ENCODE measurements around the gene DAB2IP.
"Not testable (repeated sequence)": the region's sequence is repeated elsewhere in the genome, so short reads cannot be mapped to it uniquely, and the experiment has no call there.

Gene DAB2IP

GRCh38 chr9:121741228-121741918 is 89.9 kb downstream of the DAB2IP start:
- DNase-seq (ENCODE audit: low read depth in 2 of 2, low spot score in 1 of 2), result no peak

DNA sequence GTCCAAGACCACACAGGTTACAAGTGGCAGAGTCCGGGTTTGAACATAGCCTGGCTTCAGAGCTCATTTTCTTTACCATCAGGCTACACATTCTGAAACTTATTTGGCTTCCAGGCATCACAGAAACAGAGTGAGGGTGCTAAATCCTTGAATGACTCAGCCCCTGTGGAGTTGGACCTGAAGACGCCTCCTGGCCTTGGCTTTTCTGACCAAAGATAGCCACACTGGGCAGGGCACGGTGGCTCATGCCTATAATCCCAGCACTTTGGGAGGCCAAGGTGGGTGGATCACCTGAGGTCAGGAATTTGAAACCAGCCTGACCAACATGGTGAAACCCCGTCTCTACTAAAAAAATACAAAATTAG is 90.5 kb downstream of the DAB2IP start:
- not testable (repeated sequence) for DNase-seq (ENCODE audit: low read depth in 2 of 2, low spot score in 1 of 2)

DNA sequence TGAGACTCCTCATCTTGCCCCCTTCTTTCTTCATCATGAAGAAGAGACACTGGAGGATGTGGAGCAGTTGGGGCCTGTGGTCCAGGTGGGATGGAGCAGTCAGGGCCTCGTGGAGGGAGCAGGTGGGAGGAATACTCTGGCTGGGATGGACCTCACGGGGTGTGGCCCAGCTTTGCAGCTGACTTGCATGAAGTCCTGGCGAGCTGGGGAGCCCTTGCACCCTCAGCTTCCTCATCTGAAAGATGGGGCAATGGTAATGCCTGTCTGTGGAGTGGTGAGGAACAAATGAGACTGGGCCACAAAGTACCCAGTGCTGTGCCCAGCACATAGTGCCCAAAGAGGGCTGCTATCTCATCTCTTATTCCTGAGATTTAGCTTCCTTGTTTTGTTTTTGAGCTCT is 91.5 kb downstream of the DAB2IP start:
- no peak for DNase-seq (ENCODE audit: low read depth in 2 of 2, low spot score in 1 of 2)

GRCh38 chr9:121743441-121744001 is 92.1 kb downstream of the DAB2IP start:
- DNase-seq (ENCODE audit: low read depth in 2 of 2, low spot score in 1 of 2), result no peak

- no peak for DNase-seq (ENCODE audit: low read depth in 2 of 2, low spot score in 1 of 2)
Measured at GRCh38 chr9:121744002-121744686, 92.7 kb downstream of the DAB2IP start.

DNA sequence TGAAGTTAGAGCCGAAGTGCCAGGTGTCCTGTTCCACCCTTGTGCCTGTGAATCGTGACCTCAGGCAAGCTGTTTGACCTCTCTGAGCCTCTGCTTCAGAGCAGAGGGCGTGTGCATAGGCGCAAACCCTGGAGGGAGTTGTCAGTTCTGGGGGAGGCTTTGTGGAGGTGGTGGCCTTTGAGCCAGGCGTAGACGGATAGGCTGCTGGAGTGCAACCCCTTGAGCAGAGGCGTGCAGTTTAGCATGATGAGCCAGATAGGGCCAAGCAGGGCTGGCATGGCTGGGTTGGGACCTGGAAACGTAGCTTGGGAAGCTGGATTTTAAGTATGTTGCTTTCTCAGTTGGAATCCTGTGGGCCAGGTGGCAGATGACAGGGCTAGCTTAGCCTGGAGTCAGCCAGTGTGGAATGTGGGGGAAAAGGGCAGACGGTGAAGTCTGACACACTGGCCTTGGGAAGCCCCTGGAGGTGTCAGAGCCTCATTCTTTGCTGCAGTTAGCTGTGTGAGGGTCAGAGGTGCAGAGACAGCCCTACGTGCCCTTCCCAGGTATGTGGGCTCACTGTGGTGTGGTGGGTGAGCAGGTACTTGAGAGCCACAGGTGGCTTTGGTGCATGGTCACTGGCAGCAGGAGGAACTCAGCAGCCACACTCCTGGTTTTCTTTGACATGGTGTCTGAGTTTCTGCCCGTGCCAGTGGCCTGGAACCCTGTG is 93.4 kb downstream of the DAB2IP start:
- DNase-seq (ENCODE audit: low read depth in 2 of 2, low spot score in 1 of 2), result no peak

DNA sequence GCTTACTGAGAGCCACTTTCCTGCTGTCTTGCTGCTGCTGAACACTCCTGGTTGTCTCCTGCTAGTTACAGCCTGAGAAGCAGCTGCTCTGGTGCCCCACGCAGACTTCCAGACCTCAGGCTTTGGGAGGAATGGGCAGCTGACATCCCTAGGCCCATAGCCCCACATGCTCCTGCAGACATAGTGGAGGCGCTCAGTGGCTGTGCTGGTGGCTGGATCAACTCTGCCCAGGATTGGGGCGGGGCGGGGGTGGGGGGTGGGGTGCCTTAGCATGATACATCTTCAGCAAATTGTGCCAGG is 93.9 kb downstream of the DAB2IP start:
- DNase-seq (ENCODE audit: low read depth in 2 of 2, low spot score in 1 of 2), result no peak

DNA sequence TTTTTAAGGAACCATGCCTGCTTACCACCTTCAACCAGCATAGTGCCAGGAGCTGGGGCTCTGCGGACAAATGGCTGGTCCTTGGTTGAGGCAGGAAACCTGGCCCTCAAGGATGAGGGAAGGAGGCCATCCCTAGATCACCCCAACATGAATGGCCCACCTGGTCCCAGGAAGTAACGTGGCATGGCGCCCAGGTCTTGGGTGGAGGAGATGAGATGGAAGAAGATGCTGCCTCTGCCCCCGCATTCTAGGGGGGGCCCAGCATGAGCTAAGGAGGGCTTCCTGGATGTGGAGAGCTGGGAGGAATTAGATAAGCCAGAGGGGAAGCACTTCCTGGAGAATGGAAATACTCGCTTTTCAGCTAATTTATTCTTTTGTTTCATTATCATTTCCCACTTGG is 95.0 kb downstream of the DAB2IP start:
- DNase-seq (ENCODE audit: low read depth in 2 of 2, low spot score in 1 of 2), result no peak

GRCh38 chr9:121746866-121747265 is 95.4 kb downstream of the DAB2IP start:
- DNase-seq (ENCODE audit: low read depth in 2 of 2, low spot score in 1 of 2), result no peak

DNA sequence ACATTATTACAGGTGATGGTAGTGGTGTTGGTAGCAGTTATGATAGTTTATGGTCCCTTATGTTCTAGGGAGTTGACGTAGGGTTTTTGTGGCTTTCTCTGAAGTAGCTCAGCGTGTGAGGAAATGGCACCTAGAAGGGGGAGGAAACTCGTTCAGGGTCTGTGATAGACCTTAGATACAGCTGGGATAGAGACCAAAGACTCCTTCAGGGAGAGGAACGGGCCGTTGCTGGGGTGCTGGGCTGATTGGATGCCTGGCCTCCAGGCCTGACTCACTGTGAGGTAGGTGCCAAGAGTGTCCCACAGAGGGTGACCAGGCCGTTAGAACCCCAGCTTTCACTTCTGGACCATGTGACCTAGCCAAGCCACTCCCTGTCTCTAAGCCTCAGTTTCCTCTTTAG is 96.6 kb downstream of the DAB2IP start:
- no peak for DNase-seq (ENCODE audit: low read depth in 2 of 2, low spot score in 1 of 2)

DNA sequence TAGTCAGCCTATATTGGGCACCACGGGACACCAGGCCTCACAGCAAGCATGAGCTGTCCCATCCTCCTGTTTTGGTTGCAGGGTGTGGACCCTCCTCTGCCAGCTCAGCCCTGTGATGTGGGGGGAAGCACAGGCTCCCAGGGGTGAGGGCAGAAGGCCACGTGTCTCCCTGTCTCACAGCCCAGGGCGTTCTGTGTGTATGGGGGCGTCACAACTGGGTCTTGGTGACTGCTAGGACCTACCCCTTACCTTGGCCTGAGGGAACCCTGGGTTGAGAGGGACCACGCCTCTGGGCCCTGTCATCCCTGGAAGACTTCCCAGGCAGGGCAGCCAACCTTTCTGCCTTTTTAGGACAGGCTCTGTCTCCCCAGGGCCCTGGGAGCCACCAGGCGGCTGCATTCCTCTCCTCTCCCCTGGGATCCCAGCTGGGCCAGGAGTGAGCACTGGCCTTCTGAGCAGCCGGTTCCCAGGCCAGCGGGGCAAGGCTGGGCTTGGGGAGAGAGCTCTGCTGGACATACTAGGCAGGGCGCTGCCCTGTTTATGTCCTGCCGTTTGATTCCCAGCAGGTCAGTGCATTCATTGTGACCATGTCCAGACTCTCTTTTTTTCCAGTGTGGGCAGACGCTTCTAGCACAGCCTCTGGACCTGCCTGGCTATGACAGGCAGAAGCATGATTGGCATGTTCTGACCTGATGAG is 97.4 kb downstream of the DAB2IP start:
- no peak for DNase-seq (ENCODE audit: low read depth in 2 of 2, low spot score in 1 of 2)

DNA sequence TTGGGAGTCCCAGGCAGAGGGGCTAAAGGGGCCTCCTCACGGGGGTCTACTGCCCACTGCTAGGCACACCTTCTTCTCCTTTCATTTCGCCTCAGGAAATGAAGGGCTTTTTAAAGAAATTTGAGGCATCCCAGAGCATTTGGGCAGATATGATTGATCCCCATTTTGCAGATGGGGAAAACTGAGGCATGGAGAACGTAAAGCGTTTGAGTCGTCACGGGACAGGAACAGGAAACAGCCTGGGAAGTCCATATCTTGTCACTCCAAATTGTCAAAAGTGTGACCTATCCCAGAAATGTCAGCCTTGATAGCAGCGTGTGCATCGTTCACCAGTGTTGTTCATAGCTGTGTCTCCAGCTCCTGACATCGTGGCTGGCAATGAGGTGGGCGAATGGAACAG is 98.2 kb downstream of the DAB2IP start:
- no peak for DNase-seq (ENCODE audit: low read depth in 2 of 2, low spot score in 1 of 2)

GRCh38 chr9:121750259-121750714 is 98.9 kb downstream of the DAB2IP start:
- no peak for DNase-seq (ENCODE audit: low read depth in 2 of 2, low spot score in 1 of 2)

DNA sequence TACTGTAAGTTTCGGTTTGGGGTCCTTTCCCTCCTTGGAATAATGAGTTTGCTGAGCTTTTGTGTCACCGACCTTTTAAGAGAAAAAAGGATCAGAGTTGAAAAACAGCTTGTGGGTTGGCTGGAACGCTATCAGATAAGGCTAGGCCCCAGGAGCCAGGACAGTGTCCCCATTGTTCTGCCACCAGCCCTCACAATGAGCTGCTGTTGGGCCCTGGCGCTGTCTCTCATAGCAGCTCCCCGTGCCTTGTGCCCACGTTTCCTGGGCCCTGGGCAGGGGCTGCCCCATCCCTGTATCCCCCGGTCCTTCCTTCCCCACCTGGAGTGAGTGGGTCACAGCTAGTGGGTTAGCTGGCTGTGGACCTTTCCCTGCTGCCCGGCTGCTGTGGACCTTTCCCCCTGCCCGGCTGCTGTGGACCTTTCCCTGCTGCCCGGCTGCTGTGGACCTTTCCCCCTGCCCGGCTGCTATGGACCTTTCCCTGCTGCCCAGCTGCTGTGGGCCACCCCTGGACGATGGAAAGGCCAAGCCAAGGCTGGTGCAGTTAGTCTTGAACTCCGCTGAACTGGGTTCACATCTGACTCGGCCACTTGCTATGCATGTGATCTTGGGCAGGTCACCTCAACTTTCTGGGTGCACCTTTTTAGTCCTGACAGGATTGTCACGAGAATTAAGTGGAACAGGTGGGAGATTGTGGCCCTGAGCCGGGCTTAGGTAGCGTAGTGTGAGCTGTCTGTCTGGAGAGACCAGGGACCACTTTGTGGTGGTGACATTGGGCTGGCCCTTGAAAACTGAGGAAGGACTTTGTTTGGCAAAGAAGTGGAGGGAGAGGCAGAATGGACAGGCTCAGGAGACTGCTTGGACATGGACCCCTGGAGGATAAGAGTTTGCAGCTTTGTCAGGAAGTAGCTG is 99.5 kb downstream of the DAB2IP start:
- no peak for DNase-seq (ENCODE audit: low read depth in 2 of 2, low spot score in 1 of 2)

DNA sequence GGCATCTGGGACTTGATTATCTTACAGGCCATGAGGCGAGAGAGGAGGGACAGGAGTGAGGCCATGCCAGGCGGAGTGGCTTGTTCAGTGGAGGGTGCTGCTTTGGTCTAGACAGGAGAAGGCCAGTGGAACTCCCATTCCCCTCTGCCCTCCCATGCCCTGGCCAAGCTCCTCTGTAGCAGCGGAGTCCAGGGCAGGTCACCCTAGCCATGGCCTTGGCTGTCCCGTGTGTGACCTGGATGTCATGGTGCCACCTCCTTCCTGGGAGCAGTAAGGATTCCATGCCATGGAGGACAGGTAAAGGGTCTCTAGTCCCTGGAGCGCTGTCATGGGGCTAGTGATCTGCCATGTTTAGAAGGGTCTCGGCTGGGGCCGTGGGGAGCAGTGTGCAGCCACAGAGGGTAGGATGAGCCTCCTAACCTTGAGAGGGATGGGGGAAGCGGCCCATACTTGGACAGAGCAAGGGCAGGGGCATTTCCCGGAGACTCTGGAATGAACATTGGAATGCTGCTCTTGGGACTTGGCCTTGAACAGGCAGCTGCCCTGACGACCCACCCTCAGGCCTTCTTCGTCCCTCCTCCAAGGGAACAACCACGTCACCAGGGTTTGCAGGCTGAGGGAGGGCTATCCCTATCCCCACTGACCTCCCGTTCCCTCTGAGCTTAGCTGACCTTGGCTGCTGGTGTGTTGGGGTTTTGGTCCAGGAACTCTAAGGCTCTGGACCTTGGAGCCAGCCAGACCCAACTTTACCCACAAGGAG is 100.4 kb downstream of the DAB2IP start:
- DNase-seq (ENCODE audit: low read depth in 2 of 2, low spot score in 1 of 2), result no peak

DNA sequence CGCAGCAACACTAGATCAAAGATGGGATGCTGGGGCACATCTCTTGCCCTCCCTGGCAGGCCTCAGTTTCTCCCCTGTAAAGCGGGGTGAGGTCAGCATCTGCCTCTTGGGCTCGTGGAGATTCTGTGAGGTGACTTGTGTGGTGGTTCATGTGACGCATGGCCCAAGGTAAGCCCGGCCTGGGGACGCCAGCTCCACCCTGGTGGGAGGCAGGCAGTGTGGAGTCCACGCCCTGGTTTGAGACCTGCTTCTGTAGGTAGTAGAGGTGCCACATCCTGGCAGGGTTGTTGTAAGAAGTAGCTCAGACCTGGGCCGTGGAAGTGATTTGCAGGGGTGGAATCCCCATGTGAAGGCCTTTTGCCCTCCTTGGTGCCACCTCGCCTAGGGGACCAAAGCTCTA is 101.5 kb downstream of the DAB2IP start:
- DNase-seq (ENCODE audit: low read depth in 2 of 2, low spot score in 1 of 2), result no peak

- no peak for DNase-seq (ENCODE audit: low read depth in 2 of 2, low spot score in 1 of 2)
Measured at GRCh38 chr9:121753802-121754654, 102.6 kb downstream of the DAB2IP start.

- no peak for DNase-seq (ENCODE audit: low read depth in 2 of 2, low spot score in 1 of 2)
Measured at GRCh38 chr9:121754655-121755436, 103.4 kb downstream of the DAB2IP start.
